HG02943 (cell line): ENCODE measurements around the gene SPATA32.
"Not testable (repeated sequence)": the region's sequence is repeated elsewhere in the genome, so short reads cannot be mapped to it uniquely, and the experiment has no call there.

Experiments
- ATAC-seq: cut with Tn5 transposase; IDR thresholded peaks from one replicate; pipeline ENCODE4 v1.9.1; 2021; ENCODE audit warnings: mild to moderate bottlenecking, low read depth, moderate library complexity; ENCODE audit not compliant: unreplicated experiment

Gene SPATA32

DNA sequence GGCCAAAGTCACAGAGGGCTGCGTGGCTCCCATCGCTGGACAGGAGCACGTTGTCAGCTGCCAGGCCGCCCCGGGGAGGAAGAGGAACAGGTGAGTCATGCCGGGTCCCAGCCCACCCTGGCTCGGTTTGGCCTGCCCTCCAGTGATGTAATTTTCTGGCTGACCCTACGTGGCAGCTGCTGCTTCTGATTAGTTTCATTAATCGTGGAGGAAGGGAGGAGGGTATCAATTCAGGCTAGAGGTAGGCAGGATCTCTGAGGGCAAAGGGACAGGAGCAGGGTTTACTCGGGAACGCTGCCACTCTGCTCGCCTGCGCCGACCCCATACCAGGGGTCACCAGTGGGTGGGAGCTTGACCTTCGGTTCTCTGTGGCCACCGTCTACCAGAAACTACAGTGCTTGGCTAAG lies 11.7 kb upstream of the SPATA32 start:
- no peak for ATAC-seq

DNA sequence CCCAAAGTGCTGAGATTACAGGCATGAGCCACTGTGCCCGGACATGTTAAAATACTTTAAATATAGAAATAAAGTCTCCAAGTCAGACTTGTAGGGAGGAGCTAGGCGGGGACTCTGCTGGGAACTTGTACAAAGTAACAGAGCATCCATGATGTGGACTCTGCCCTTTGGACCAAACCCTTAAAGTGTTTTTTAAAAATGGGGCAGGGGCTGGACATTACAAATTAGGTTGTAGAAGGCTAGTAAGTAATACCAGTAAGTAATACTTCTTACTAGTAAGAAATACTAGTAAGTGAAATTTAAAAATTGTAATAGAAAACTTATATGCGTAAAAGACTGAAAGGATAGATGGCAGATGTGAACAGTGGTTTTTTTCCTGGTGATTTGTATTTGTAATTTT lies 9.7 kb upstream of the SPATA32 start:
- no peak for ATAC-seq

DNA sequence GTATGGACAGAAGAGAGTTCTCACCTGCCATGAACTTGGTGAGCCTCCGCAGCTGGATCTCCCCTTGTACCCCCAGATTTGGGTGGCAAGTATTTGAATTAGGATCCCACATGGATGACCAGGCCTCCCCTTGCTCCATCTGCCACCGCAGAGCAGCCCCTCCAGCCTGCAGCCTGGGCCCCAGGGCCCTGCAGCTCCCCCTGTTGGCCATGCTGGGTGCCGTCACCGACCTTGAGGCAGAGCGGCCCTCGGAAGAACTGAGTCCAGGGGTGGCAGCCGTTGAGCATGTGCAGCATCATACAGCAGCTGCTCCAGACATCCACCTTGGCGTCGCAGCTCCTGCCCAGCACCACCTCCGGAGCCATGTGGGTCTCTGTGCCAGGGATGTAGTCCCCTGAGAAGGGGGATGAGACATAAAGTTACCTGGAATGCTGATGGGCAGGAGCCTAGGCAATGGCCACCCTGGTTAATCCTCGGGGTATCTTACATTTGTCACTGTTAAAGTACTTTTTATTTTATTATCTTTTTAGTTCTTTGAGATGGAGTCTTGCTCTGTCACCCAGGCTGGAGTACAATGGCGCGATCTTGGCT lies 9.0 kb upstream of the SPATA32 start:
- no peak for ATAC-seq

DNA sequence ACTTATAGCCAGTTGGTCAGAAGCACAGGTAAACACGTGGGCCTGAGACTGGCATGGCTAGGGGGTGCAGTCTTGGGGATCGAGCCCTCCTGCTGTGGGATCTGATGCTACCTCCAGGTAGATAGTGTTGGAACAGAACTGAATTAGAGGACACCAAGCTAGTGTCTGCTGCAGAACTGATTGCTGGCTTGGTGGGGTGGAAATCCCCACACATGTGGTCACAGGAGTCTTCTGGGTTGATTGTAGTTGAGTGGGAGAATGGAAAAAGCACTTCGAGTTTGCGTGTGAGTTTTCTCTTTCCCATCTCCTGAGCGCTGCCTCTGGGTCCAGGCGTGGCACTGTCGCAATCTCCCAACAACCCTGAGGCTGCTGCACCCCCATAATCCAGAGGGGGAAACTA lies 8.0 kb upstream of the SPATA32 start:
- ATAC-seq: no peak

DNA sequence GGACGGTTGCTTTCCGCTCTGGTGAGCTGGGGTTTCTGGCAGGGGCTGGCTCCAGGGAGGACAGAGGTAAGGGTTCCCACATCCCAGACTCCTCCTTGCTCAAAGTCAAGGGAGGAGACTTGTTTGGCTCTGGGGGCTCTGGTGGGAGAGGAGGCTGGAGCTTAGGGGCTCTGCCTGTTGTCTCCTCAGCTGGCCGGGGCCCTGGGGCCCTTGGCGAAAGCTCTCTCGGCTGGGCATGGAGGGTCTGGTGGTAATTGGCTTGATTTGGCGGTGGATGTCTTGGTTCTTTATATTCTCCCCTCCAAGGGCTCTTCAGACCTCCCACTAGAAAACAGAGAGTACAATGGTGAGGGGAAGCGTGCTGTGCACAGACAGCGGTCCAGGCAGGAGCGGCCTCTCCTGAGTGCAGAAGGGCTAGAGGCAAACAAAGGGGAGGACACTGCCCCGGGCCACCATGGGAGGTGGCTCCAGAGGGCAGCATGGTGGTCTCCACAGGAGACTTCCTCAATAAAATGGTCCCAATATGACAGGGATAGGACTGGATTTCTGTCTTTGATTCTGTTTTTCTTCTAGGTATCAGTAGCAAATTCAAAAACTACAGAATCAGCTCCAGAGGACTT lies 5.7 kb upstream of the SPATA32 start:
- no peak for ATAC-seq

DNA sequence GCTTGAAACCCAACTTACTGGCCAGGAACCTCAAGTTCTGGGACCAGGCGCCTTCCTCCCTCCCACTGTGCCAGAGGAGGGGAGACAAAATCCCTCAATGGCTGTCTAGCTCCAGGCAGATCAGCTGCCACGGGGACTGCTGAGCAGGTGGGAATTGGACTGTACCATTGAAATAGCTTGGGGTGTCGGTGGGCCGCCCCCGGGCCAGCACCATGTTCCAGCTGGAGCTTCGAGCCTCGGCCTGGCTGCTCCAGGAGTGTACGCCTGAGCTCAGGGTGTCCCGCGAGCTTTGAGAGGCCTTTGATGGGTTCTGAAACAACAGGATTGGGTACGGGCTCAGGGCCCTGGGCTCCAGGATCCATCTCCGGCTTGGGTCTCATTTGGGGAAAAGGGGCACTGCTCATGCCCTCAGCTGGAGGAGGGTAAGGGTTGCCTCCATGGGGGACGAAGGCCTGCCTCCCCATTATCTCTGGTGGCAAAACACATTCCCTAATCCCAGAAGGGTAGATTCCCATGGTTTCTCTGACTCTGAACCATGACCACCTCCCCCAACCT lies 4.6 kb upstream of the SPATA32 start:
- no peak for ATAC-seq

DNA sequence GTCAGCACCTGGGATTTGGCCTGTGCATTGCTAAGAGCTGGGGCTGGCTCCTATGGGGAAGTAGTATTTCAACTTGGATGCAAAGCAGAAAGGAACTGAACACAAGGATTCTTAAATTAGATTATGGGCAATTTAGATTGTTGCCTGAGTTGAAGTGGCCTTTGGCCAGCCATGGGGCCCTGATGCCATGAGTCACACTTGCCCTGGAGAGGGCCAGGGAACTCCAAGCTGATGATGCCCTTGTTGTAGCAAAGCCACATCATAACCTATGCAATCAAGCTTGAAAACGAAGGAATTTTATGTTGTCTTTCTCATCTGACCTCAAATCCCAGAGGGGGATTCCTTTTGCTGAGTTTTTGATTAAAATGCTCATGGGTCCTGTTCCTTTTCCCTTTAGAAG lies 3.9 kb upstream of the SPATA32 start:
- no peak for ATAC-seq

DNA sequence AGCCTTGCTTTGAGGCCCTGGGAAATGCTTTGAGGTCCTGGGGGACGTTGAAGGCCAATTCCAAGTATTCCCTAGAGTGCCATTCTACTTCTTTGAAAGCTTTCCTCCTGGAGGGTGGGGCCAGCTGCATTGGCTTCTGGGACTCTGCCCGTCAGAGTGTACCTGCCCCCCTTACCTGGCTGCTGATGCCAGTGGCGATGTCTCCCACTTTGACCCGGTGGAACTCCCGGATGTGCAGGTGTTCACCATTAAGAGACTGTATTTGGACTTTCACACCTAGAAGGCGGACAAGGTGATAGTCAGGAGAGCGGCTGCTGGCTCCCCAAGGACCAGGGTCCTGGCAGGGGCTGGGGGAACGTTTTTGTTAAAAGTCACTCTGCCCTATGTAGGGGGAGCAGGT lies 3.1 kb upstream of the SPATA32 start:
- ATAC-seq: no peak

DNA sequence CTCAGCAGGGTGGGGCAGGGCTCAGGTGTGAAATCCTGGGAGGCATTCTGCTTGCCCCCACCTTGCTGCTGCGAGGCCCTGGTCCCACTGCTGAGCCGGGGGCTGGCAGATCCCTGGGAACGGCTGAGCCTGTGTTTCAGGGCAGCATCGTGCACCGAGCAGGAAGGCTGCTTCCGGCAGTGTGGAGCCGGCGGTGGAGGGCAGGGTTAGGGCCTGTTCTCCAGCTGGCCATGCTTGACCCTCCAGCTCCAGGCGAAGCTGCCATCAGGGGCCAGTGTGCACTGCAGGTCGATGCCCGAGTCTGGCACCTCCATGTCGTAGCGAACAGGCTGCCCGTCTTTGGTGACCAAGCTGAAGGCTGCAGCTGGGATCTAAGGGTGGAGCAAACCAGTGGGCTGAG lies 2.5 kb upstream of the SPATA32 start:
- ATAC-seq: no peak

DNA sequence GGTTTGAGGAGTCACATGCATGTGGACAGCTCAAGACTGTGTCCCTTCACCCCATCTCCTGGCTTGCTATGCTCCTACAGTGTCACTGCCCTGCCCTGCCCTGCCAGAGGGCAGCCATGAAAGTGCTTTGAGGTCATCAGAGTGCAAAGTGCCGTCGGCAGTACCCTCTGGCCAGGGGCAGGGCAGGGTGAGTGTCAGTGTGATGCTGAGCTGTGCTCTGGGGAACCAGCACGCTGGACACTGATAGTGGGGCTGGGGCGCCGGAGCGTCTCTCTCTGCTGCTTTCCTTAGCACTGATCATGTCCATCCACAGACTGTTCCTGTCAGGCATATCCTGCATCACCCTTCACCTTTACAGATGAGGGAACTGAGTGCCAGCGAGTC lies 1.6 kb upstream of the SPATA32 start:
- no peak for ATAC-seq

DNA sequence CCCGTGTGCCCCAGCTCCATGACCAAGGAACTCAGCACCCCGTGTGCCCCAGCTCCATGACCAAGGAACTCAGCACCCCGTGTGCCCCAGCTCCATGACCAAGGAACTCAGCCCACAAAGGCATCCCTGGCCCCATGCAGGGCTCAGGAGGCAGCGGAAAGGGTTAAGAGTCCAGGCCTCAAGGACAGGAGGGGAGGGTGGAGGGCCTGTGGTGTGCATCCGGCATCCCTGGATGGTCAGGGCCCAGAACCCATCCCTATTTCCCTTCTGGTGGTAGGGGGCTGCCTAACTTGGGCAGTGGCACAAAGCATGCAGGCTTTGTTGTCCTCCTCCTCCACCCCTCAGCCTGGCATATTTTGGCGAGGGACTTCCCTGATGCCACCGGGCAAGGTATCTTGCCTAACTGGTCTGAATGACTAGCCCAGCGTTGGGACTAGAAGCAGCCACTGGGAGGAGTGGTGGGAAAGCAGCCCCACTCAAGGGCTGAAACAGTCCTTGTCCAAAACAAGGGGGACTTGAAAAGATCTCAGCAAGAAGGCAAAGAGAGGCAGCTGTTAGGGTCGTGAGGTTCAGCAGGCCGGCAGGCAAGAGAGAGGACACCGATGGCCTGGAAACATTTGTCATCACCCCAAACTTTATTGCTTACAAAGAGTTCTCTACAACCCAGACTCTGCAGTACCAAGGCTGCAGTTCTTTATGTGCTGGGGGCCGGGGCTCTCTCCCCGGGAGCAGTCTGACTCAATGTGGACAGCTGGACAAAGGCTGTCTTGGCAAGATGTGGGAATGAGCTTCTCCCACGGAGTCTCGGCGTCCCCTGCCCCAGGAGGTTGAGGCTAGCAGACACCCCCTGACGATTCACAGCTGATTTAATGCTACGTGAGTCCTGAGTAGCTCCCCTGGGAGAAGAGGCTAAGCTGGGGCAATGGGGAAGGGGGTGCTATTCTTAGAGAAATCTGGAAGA lies 902 bp upstream of the SPATA32 start:
- ATAC-seq: no peak

DNA sequence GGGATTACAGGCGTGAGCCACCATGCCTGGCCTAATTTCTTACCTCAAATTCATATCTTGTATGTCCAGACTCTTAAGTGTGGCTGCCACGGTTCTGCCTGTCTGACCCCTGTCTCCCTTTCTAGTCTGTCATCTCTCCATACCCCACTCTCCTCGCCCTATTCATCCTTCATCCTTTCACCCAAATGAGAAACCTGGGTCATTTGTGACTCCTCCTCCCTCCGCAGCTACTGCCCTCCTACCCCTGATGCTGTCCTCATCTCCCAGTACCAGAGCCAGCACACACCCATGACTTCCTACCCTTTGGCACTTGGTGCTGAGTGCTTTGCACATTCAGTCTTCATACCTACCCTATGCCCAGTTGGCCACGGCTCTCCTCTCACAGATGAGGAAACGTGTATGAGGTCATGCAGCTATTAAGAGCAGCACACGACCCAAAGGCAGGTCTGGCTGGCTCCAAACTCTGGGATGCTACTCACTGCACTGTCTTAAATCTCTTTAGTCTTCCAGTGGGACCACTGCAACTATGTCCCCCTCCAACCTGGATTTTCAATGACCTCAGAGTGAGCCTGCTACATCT lies 1.6 kb downstream of the SPATA32 start:
- no peak for ATAC-seq

DNA sequence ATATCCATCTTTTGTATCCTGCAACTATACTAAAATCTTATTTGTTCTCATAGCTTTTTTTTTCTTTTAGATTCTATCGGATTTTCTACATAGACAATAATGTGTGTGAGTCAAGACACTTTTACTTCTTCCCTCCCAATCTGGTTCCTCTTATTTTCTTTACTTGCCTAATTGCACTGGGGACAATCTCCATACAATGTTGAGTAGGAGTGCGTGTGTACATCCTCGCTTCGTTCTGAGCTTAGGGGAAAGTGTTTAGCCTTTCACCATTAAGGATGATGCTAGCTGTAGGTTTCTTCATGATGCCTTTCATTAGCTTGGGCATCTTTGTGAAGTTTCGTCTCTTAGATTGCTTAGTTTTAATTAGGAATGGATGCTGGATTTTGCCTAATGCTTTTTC lies 2.9 kb downstream of the SPATA32 start:
- no peak for ATAC-seq

DNA sequence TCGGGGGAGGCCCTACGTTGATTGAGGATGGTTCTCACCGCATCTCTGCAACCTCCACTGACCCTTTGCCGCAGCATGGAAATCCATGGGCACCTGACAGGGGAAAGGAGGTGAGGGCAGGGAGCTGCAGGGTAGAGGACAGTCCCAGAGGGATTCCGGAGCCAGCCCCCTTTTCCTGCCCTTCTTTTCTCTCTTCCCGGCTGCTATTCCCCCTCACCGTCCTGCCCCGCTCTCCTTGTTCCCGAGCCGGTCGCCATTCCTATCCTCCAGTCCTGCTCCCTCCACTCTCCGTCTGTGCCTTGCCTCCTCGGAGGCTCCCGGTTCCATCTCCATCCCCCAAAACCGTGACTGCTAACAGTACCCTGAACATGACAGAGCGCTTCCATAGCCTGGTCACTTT lies 4.8 kb downstream of the SPATA32 start:
- ATAC-seq: no peak

DNA sequence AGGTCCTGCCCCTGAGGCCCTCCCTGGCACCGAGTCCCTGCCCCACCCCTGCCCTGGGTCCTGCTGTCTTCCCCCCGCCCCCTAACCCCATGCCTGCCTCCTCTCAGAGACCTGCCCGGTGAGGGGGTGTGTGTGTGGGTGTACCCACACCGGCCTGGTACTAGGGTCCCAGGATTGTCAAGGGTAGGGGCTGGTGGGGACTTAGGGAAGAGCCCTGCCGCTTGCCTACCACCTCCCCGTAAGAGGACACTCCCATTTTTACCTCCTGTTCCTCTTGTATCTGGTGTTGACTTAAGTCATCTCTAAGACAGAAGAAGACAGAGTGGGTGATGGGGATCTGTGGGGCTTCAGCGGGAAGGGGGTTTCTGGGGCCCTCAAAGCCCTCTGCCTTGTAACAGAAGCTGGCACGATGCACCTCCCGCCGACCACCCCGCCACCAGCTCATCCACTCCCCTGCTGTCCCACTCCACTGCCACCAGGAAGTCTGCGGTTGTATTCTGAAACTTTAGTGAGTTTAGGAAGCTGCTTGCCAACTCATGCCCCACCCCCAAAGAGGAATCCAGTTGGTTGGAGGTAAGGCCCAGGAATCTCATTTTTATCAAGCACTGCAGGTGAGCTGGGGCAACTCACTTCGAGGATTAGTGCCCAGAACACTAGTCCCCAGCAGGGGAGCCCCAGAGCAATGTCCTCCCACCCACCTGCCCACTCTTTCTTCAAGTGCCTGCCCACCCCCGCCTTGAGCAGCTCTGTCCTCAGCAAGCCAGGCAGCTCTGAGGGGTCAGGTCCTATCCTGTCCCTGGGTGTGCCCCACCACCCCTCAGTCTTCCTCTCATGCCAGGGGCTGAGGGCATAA lies 5.6 kb downstream of the SPATA32 start:
- no peak for ATAC-seq

DNA sequence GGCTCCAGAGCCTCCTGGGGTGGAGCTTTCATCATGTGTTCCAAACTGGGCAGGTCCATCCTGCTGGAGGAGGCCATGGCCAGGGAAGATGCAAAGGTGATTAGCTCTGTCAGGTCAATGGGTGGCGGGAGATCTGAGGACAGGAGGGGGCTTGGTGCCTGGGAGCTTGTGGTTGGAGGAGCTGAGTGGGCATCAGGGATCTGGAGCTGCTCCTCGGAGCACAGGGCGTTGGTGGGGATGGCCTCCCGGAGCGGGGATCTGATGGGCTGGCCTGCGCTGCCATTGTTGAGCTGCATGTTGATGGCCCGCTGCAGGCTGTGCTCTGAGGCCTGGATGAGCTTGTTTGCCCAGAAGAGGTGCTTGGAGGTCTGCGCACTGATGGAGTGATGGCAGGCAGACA lies 6.5 kb downstream of the SPATA32 start:
- no peak for ATAC-seq

DNA sequence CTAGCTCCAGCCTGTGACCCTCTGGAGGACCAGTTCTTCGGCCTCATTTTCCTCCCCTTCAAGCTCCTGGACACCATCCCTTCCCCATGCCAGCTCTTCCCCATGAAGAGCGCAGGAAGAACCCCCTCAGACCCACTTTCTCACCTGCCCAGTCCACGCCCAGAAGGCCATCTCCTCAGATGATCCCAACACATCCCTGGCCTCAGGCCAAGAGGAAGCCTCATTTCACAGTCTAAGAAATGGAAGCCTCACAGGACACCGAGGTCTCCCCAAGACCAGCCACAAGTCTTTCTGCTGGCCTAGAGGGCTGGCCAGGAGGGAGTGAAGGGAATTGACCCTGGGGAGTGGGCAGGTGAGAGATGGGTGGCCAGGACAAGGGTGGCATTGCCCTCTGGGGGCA lies 8.0 kb downstream of the SPATA32 start:
- no peak for ATAC-seq

DNA sequence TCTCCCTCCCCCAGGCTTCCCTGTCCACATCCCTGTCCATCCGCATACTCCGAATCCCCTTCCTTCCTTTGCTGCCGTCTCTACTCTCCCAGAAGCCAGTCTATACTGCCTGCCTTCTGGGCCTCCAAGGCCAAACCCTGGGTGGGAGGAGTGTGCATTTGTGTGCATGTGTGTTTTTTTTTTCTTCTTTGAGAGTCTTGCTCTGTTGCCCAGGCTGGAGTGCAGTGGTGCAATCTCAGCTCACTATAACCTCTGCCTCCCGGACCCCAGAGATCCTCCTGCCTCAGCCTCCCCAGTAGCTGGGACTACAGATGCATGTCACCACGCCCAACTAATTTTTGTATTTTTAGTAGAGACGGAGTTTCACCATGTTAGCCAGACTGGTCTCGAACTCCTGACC lies 8.7 kb downstream of the SPATA32 start:
- ATAC-seq: not testable (repeated sequence)

DNA sequence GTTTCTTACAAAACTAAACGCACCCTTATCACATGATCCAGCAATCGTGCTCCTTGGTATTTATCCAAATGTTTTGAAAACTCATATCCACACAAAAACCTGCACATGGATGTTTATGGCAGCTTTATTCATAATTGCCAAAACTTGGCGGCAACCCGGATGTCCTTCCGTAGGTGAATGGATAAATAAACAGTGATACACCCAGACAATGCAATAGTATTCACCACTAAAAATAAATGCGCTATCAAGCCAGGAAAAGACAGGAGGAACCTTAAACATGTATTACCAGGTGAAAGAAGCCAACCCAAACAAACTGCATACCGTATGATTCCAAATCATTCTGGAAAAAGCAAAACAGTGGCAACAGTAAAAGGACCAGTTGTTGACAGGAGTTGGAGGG lies 10.0 kb downstream of the SPATA32 start:
- no peak for ATAC-seq
